PC-9 (cell line): ENCODE results near the gene NLRP1. TPM values are rescaled to one million over a fixed set of nuclear protein-coding genes. Genes with fewer than 3 reads are reported as not detected.
A peak's percentile ranks its signal among the peaks of the same experiment; 100 is the strongest.

Experiments
- BruUV-seq: library from RNA; stranded (reverse); fragments of 400-500 nt; replicated peaks from 2 replicates; lab custom pipeline; 2021; lab: Mats Ljungman, UMichigan
- CTCF ChIA-PET: fragments of 300-600 bp; sonication (Branson Sonifier 250); formaldehyde crosslinking; loops from one replicate; lab custom pipeline; 2022; ENCODE audit warnings: antibody characterized with exemption; lab: Charles Lee
- POLR2A ChIA-PET: fragments of 300-600 bp; sonication (Branson Sonifier 250); formaldehyde crosslinking; loops from one replicate; lab custom pipeline; 2022; ENCODE audit warnings: antibody characterized with exemption; ENCODE audit not compliant: unreplicated experiment; lab: Charles Lee
- DNase-seq, 2 experiments: peaks; one replicate each; pipeline versions ENCODE4 v3.0.0 to v3.0.0-alpha.2; 2015 to 2022; ENCODE audit warnings: mixed read lengths in 1 of 2
- H2AFZ ChIP-seq: fragments of 200-600 bp; sonication (generic); 2 replicates; pipeline ENCODE4 v1.8.1; 2017; ENCODE audit warnings: antibody characterized with exemption
- H3F3A ChIP-seq: fragments of 200-600 bp; sonication (generic); 2 replicates; pipeline ENCODE4 v1.8.1; 2017; ENCODE audit warnings: antibody characterized with exemption, mild to moderate bottlenecking, low read depth; ENCODE audit not compliant: insufficient read depth
- H3K27ac ChIP-seq: fragments of 200-600 bp; sonication (generic); 2 replicates; pipeline ENCODE4 v1.6.1; 2016; ENCODE audit warnings: mixed run types
- H3K27me3 ChIP-seq: fragments of 200-600 bp; sonication (generic); 2 replicates; pipeline ENCODE4 v1.6.1; 2016; ENCODE audit warnings: low read depth, mixed run types; ENCODE audit not compliant: insufficient read depth
- H3K36me3 ChIP-seq: fragments of 200-600 bp; sonication (generic); 2 replicates; pipeline ENCODE4 v1.6.1; 2016; ENCODE audit warnings: low read depth, mixed run types
- H3K4me1 ChIP-seq: fragments of 200-600 bp; sonication (generic); replicated peaks from 2 replicates; pipeline ENCODE4 v1.6.1; 2016; ENCODE audit warnings: mixed run types; ENCODE audit not compliant: insufficient read depth
- H3K4me2 ChIP-seq: fragments of 200-600 bp; sonication (generic); 2 replicates; pipeline ENCODE4 v1.6.1; 2017; ENCODE audit warnings: mixed run types
- H3K4me3 ChIP-seq: fragments of 200-600 bp; sonication (generic); 2 replicates; pipeline ENCODE4 v1.6.1; 2016; ENCODE audit warnings: mixed run types
- H3K79me2 ChIP-seq: fragments of 200-600 bp; sonication (generic); 2 replicates; pipeline ENCODE4 v1.6.1; 2017; ENCODE audit warnings: low read depth, mixed run types
- H3K9me2 ChIP-seq: fragments of 200-600 bp; sonication (generic); 2 replicates; pipeline ENCODE4 v1.8.1; 2017; ENCODE audit warnings: mild to moderate bottlenecking; ENCODE audit not compliant: insufficient read depth
- H3K9me3 ChIP-seq: fragments of 200-600 bp; sonication (generic); 2 replicates; pipeline ENCODE4 v1.8.1; 2016; ENCODE audit warnings: low read depth; ENCODE audit not compliant: insufficient read depth
- H4K20me1 ChIP-seq: fragments of 200-600 bp; sonication (generic); 2 replicates; pipeline ENCODE4 v1.8.1; 2017; ENCODE audit not compliant: insufficient read depth
- CTCF ChIP-seq: fragments of 200-600 bp; sonication (generic); conservative IDR thresholded peaks from 2 replicates; pipeline ENCODE4 v1.6.1; 2017; ENCODE audit warnings: mixed run types, antibody characterized with exemption, mild to moderate bottlenecking, moderate library complexity
- EZH2 ChIP-seq: fragments of 200-600 bp; sonication (generic); IDR thresholded peaks from 2 replicates; pipeline ENCODE4 v1.8.0; 2017; ENCODE audit warnings: antibody characterized with exemption, low read depth
- intact Hi-C: fragments of 100-400 bp; cut with micrococcal nuclease; formaldehyde crosslinking; loops from one replicate; pipeline ENCODE4 v1.10.0; 2022; ENCODE audit not compliant: unreplicated experiment
- total RNA-seq: library from RNA; stranded (reverse); gene quantifications from 2 replicates; pipeline ENCODE4 v1.2.3, GENCODE V29; 2021

NLRP1 gene
- total RNA-seq, 1 experiment from 2014 or later: 0.63 TPM

GRCh38 chr17:5618476-5618875, 34.2 kb upstream of the NLRP1 start:
- no peak for DNase-seq
- Histone ChIP-seq H3K9me2 (no peaks in the 10 kb centered on the region), H4K20me1 (peaks cover 11% of the 10 kb centered on the region; the same call in 1 of the 2 replicates), H3F3A (no peaks in the 10 kb centered on the region), H2AFZ (no peak overlapping the region), H3K4me2 (peak overlapping the region; percentile 73), H3K36me3 (0 out of 2 replicates have a peak, but pooled peaks cover 5% of the 10 kb centered on the region), H3K27me3 (peaks cover 25% of the 10 kb centered on the region), H3K4me3 (peak overlapping the region; percentile 61), H3K9me3 (peaks cover 13% of the 10 kb centered on the region; the same call in 1 of the 2 replicates), H3K27ac (peak overlapping the region; percentile 52), H3K79me2 (peaks cover 36% of the 10 kb centered on the region), H3K4me1 (0 out of 2 replicates have a peak, but pooled peaks cover 8% of the 10 kb centered on the region)
- no TSS peak for BruUV-seq
- intact Hi-C loops: no loop called here
- ChIA-PET CTCF (no interaction called here), POLR2A (no interaction called here)
- TF ChIP-seq EZH2: no peak

- no peak overlapping the region for H2AFZ ChIP-seq
- no peak for DNase-seq
- H3K9me2 ChIP-seq: no peaks in the 10 kb centered on the region
- H3K36me3 ChIP-seq: 0 out of 2 replicates have a peak, but pooled peaks cover 9% of the 10 kb centered on the region
- 0 out of 2 replicates have a peak, but pooled peaks cover 8% of the 10 kb centered on the region for H3K4me1 ChIP-seq
- ChIA-PET POLR2A (no interaction called here), CTCF (no interaction called here)
- H3K27ac ChIP-seq: no peak overlapping the region
- intact Hi-C loops: no loop called here
- H4K20me1 ChIP-seq: peaks cover 33% of the 10 kb centered on the region
- H3K4me3 ChIP-seq: no peak overlapping the region
- TF ChIP-seq CTCF (no peak), EZH2 (no peak)
- peaks cover 11% of the 10 kb centered on the region; the same call in 1 of the 2 replicates for H3K9me3 ChIP-seq
- peaks cover 36% of the 10 kb centered on the region for H3K79me2 ChIP-seq
- no peak overlapping the region for H3K4me2 ChIP-seq
- no peaks in the 10 kb centered on the region for H3K27me3 ChIP-seq
- no TSS peak for BruUV-seq
- H3F3A ChIP-seq: no peaks in the 10 kb centered on the region; the same call in 1 of the 2 replicates
Observed at GRCh38 chr17:5615476-5615875, 31.2 kb upstream of the NLRP1 start.

GRCh38 chr17:5610956-5611355, 26.6 kb upstream of the NLRP1 start:
- no peaks in the 10 kb centered on the region for H3K4me1 ChIP-seq
- intact Hi-C loops: no loop called here
- TF ChIP-seq EZH2: no peak
- no peak for TF ChIP-seq CTCF
- BruUV-seq: no TSS peak
- no peak overlapping the region for H3K4me2 ChIP-seq
- no peaks in the 10 kb centered on the region for H3K9me3 ChIP-seq
- H3K27me3 ChIP-seq: no peaks in the 10 kb centered on the region
- H3K9me2 ChIP-seq: no peaks in the 10 kb centered on the region
- peak in 1 of 2 experiments; percentile 61 for DNase-seq
- peaks cover 62% of the 10 kb centered on the region for H4K20me1 ChIP-seq
- H2AFZ ChIP-seq: no peak overlapping the region
- CTCF ChIA-PET: interaction anchor here (0.5 kb wide), 1 partner anchor 20 kb away, joined by 4 read pairs; no protein-coding TSS in a partner anchor
- no peak overlapping the region for H3K27ac ChIP-seq
- peaks cover 12% of the 10 kb centered on the region for H3K79me2 ChIP-seq
- H3F3A ChIP-seq: no peaks in the 10 kb centered on the region; the same call in 1 of the 2 replicates
- H3K4me3 ChIP-seq: no peak overlapping the region
- 0 out of 2 replicates have a peak, but pooled peaks cover 7% of the 10 kb centered on the region for H3K36me3 ChIP-seq
- POLR2A ChIA-PET: no interaction called here
